H1 (cell line): ENCODE data around the gene CALY. TPM values are rescaled to one million over a fixed set of nuclear protein-coding genes. Genes with fewer than 3 reads are reported as not detected.

Experiments used
- CTCF ChIA-PET: fragments of 300-600 bp; sonication (Branson Sonifier 250); formaldehyde crosslinking; loops from one replicate; lab custom pipeline; 2021; ENCODE audit not compliant: partially characterized antibody; lab: Charles Lee
- POLR2A ChIA-PET: fragments of 300-600 bp; sonication (Branson Sonifier 250); formaldehyde crosslinking; loops from one replicate; lab custom pipeline; 2021; ENCODE audit warnings: inconsistent platforms; ENCODE audit not compliant: partially characterized antibody; lab: Charles Lee
- DNase-seq, 2 experiments: peaks; one replicate each; pipeline versions ENCODE4 v3.0.0 to v3.0.0-alpha.2; 2010 to 2022; ENCODE audit warnings: low spot score in 2 of 2, low read depth in 1 of 2, mixed read lengths in 1 of 2
- FAIRE-seq: peaks from 2 replicates; lab custom pipeline; 2011; peaks lifted over from hg19 to GRCh38; lab: Jason Lieb, UNC
- H2AFZ ChIP-seq: 2 replicates; pipeline ENCODE4 v1.8.1; 2012; ENCODE audit warnings: low read length, inconsistent platforms
- H2AK5ac ChIP-seq: 2 replicates; pipeline ENCODE4 v1.6.1; 2013; ENCODE audit warnings: low read depth, low read length
- H2BK120ac ChIP-seq: replicated peaks from 2 replicates; pipeline ENCODE3; 2013; ENCODE audit warnings: low read depth, low read length, inconsistent platforms
- H2BK12ac ChIP-seq: 2 replicates; pipeline ENCODE4 v1.6.1; 2013; ENCODE audit warnings: low read depth, low read length
- H2BK15ac ChIP-seq: 2 replicates; pipeline ENCODE4 v1.6.1; 2013; ENCODE audit warnings: low read length
- H2BK20ac ChIP-seq: 2 replicates; pipeline ENCODE4 v1.6.1; 2013; ENCODE audit warnings: low read length
- H2BK5ac ChIP-seq: 2 replicates; pipeline ENCODE4 v1.6.1; 2013; ENCODE audit warnings: low read depth, low read length
- H3K14ac ChIP-seq: 2 replicates; pipeline ENCODE4 v1.6.1; 2013; ENCODE audit warnings: inconsistent platforms; ENCODE audit not compliant: insufficient read length
- H3K18ac ChIP-seq: 2 replicates; pipeline ENCODE4 v1.6.1; 2013; ENCODE audit warnings: low read length; ENCODE audit errors: extremely low read depth
- H3K23ac ChIP-seq: 2 replicates; pipeline ENCODE4 v1.6.1; 2013; ENCODE audit warnings: inconsistent platforms; ENCODE audit not compliant: insufficient read length
- H3K23me2 ChIP-seq: 2 replicates; pipeline ENCODE4 v1.6.1; 2013; ENCODE audit warnings: low read depth, low read length
- H3K27ac ChIP-seq: 2 replicates; pipeline ENCODE4 v1.6.1; 2011; ENCODE audit warnings: low read depth, low read length, inconsistent platforms
- H3K27me3 ChIP-seq, 4 experiments: replicated peaks in 1 of 4; 1 replicate in 1 of 4; 2 replicates in 3 of 4; pipeline versions ENCODE4 v1.6.1 to v1.8.1; 2011 to 2013; ENCODE audit warnings: low read length in 3 of 4, mild to moderate bottlenecking in 3 of 4, inconsistent platforms in 2 of 4, mixed read lengths in 2 of 4, moderate library complexity in 1 of 4; ENCODE audit not compliant: control insufficient read depth in 3 of 4, insufficient read depth in 3 of 4; ENCODE audit errors: extremely low read depth in 1 of 4
- H3K36me3 ChIP-seq, 4 experiments: 2 replicates each; pipeline versions ENCODE4 v1.6.1 to v1.8.1; 2011 to 2013; ENCODE audit warnings: mild to moderate bottlenecking in 4 of 4, low read length in 3 of 4, moderate library complexity in 2 of 4, control low read depth in 1 of 4, inconsistent platforms in 1 of 4; ENCODE audit not compliant: insufficient read depth in 4 of 4, control insufficient read depth in 2 of 4
- H3K4ac ChIP-seq: replicated peaks from 2 replicates; pipeline ENCODE3; 2013; ENCODE audit warnings: low read length, low read depth, mixed read lengths, inconsistent platforms; ENCODE audit not compliant: insufficient read length
- H3K4me1 ChIP-seq, 4 experiments: replicated peaks in 1 of 4; 1 replicate in 1 of 4; 2 replicates in 3 of 4; pipeline versions ENCODE4 v1.6.1 to v1.8.1; 2011 to 2013; ENCODE audit warnings: low read length in 3 of 4, inconsistent platforms in 2 of 4, mixed read lengths in 1 of 4; ENCODE audit not compliant: insufficient read depth in 4 of 4, control insufficient read depth in 3 of 4
- H3K4me2 ChIP-seq, 2 experiments: 2 replicates each; pipeline versions ENCODE4 v1.6.1 to v1.8.1; 2011 to 2013; ENCODE audit warnings: low read depth in 2 of 2, low read length in 2 of 2, control low read depth in 1 of 2, inconsistent platforms in 1 of 2, mild to moderate bottlenecking in 1 of 2; ENCODE audit not compliant: insufficient read depth in 1 of 2
- H3K4me3 ChIP-seq, 4 experiments: fragments of 200-600, 300-600 bp in 1 of 4; sonication (generic), shearing (Covaris generic), sonication (Bioruptor Twin) in 1 of 4; 2 replicates each; pipeline versions ENCODE4 v1.5.1 to v1.8.1; 2011 to 2016; ENCODE audit warnings: low read length in 4 of 4, low read depth in 3 of 4, control low read depth in 2 of 4, inconsistent platforms in 2 of 4, mild to moderate bottlenecking in 2 of 4, mixed read lengths in 1 of 4, moderate library complexity in 1 of 4; ENCODE audit not compliant: insufficient read depth in 2 of 4; ENCODE audit errors: extremely low read depth in 1 of 4
- H3K56ac ChIP-seq: replicated peaks from 2 replicates; pipeline ENCODE3; 2013; ENCODE audit warnings: low read depth, mild to moderate bottlenecking, mixed read lengths, low read length, inconsistent platforms; ENCODE audit not compliant: insufficient read length
- H3K79me1 ChIP-seq: 2 replicates; pipeline ENCODE4 v1.6.1; 2013; ENCODE audit warnings: low read depth, low read length, control low read depth
- H3K79me2 ChIP-seq, 2 experiments: 2 replicates each; pipeline versions ENCODE4 v1.6.1 to v1.8.1; 2012 to 2013; ENCODE audit warnings: low read length in 2 of 2, mild to moderate bottlenecking in 2 of 2, inconsistent platforms in 1 of 2; ENCODE audit not compliant: insufficient read depth in 2 of 2, control insufficient read depth in 1 of 2
- H3K9ac ChIP-seq, 4 experiments: replicated peaks in 1 of 4; 1 replicate in 1 of 4; 2 replicates in 3 of 4; pipeline versions ENCODE4 v1.6.1 to v1.8.1; 2011 to 2013; ENCODE audit warnings: low read depth in 3 of 4, low read length in 3 of 4, control low read depth in 2 of 4, mild to moderate bottlenecking in 2 of 4, moderate library complexity in 2 of 4, inconsistent platforms in 1 of 4; ENCODE audit errors: extremely low read depth in 1 of 4
- H3K9me3 ChIP-seq, 2 experiments: 2 replicates each; pipeline versions ENCODE4 v1.6.1 to v1.8.1; 2012 to 2013; ENCODE audit warnings: mild to moderate bottlenecking in 2 of 2, moderate library complexity in 2 of 2, control low read depth in 1 of 2, inconsistent platforms in 1 of 2, low read depth in 1 of 2, low read length in 1 of 2, mixed read lengths in 1 of 2; ENCODE audit not compliant: insufficient read depth in 2 of 2
- H4K20me1 ChIP-seq, 2 experiments: replicated peaks in 1 of 2; 2 replicates each; pipeline versions ENCODE3 to v1.8.1; 2011 to 2013; ENCODE audit warnings: inconsistent platforms in 2 of 2, low read length in 2 of 2, mild to moderate bottlenecking in 1 of 2; ENCODE audit not compliant: insufficient read depth in 2 of 2, control insufficient read depth in 1 of 2
- H4K5ac ChIP-seq: 2 replicates; pipeline ENCODE4 v1.6.1; 2013; ENCODE audit warnings: low read length, low read depth, mixed read lengths, inconsistent platforms; ENCODE audit not compliant: insufficient read length
- H4K8ac ChIP-seq: 2 replicates; pipeline ENCODE4 v1.8.0; 2013; ENCODE audit warnings: mild to moderate bottlenecking, moderate library complexity, low read length, inconsistent platforms; ENCODE audit not compliant: insufficient read depth; ENCODE audit errors: extremely low read depth
- H4K91ac ChIP-seq: replicated peaks from 2 replicates; pipeline ENCODE3; 2013; ENCODE audit warnings: low read length, mixed read lengths, inconsistent platforms; ENCODE audit not compliant: insufficient read length
- ASH2L ChIP-seq: fragments of 200-600, 300-600 bp; sonication (generic); IDR thresholded peaks from one replicate; pipeline ENCODE4 v1.7.1; 2017; ENCODE audit warnings: low read length
- EZH2 ChIP-seq: fragments of 200-600 bp; sonication (generic); IDR thresholded peaks from 2 replicates; pipeline ENCODE4 v1.7.1; 2012; ENCODE audit warnings: low read depth, mild to moderate bottlenecking, moderate library complexity, low read length, inconsistent platforms; ENCODE audit not compliant: severe bottlenecking
- WGBS, 2 experiments: shearing (Covaris generic) in 1 of 2; methylation state at CpG; one replicate each; pipeline versions ENCODE4 v1.1.6 to v1.1.7; 2013 to 2015; ENCODE audit warnings: low lambda C conversion rate in 2 of 2, mixed read lengths in 2 of 2, inconsistent platforms in 1 of 2, low coverage in 1 of 2, missing lambda C conversion rate in 1 of 2; ENCODE audit not compliant: insufficient replicate concordance in 2 of 2, insufficient coverage in 1 of 2, insufficient read length in 1 of 2; ENCODE audit errors: extremely low coverage in 1 of 2, missing lambda C conversion rate in 1 of 2; 5-methylcytosine and 5-hydroxymethylcytosine counted together
- polyA plus RNA-seq, 7 experiments: library from polyadenylated mRNA; depleted of rRNA in 3 of 7; stranded (reverse) in 5 of 7; unstranded in 2 of 7; fragments of >200 nt in 5 of 7; fragments of 200-250 nt in 2 of 7; gene quantifications; 1 replicate in 5 of 7; 2 replicates in 1 of 7; 4 replicates in 1 of 7; pipeline versions ENCODE4 v1.2.1 to v1.2.3, GENCODE V29; 2011 to 2013; ENCODE audit warnings: missing spikeins in 2 of 7, mixed read lengths in 2 of 7
- total RNA-seq: library from RNA; stranded (reverse); fragmentation: NEBNext Ultra II Directional; extraction: Animal tissue kit (Norgen Biotek cat#: 25700); gene quantifications from 2 replicates; pipeline ENCODE4 v1.2.1, GENCODE V29; 2021

The CALY gene
- total and polyA plus RNA-seq, 2 of the 8 experiments (the other 6 are each of a cell fraction or from before 2014, with no cell fraction given): 1.3 to 1.5 TPM

DNA sequence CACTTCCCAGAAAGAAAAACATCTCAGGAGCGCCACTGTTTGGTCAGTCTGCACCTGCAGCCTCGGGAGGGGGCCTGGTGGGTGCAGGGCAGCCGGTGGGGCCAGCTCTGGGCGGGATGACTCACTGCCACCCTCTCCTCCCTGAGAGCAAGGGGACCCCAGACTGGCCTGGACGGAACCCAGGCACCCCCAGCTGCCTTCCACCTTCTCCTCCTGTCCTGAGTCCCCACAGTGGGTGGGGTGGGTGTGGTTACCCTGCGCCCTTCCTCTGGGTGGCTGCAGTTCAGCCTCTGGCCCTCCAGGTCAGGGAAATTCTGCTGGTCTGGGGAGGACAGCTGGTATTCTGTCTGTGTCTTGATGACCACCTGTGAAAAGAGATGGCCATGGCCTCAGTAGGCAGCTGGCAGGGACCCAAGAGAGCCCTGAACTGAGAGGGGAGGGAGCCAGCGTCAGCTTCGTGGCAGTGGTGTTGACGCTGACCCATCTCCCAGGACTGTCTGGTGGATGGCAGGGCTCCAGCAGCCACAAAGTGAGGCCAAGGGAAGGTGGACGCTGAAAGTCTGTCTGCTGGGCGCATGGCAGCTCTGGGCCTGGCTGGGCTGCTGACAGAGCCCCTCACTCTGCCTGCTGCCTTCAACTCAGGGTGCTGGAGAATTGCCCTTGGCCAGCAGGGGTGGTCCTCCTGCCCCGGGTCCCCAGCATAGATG lies 8.9 kb downstream of the CALY start:
- H2BK12ac ChIP-seq: peak overlapping the region; percentile 94; the same call in 1 of the 2 replicates
- no peaks in the 10 kb centered on the region for H3K79me1 ChIP-seq
- no peak overlapping the region; the same call in 1 of the 2 replicates for H4K8ac ChIP-seq
- no peaks in the 10 kb centered on the region for H3K79me2 ChIP-seq
- ChIA-PET POLR2A (interaction anchor here (1.0 to 4.3 kb wide), 5 partner anchors 14 to 33 kb away, joined by 3 to 24 read pairs (median 8); partner anchors contain the start of genes FUOM and PRAP1), CTCF (interaction anchor here (0.5 to 5.3 kb wide), 9 partner anchors 9 to 195 kb away, joined by 3 to 57 read pairs (median 15); partner anchors contain the start of gene CALY)
- no peak for DNase-seq
- H2AFZ ChIP-seq: no peak overlapping the region
- H3K4me2 ChIP-seq: no peak overlapping the region
- peaks cover 0 to 27% (median 6%) of the 10 kb centered on the region in 4 experiments; a peak in 6 of 7 replicates for H3K4me1 ChIP-seq
- 0 out of 2 replicates have a peak overlapping the region, but pooled peaks have one; percentile 48 for H2BK20ac ChIP-seq
- no peak overlapping the region for H3K4me3 ChIP-seq
- H3K27ac ChIP-seq: no peak overlapping the region
- H3K9me3 ChIP-seq: peaks cover 0 to 2% of the 10 kb centered on the region in 2 experiments; a peak in 1 of 4 replicates
- no peak overlapping the region for H3K14ac ChIP-seq
- no peak overlapping the region for H2BK120ac ChIP-seq
- H3K36me3 ChIP-seq: no peaks in the 10 kb centered on the region
- 78% methylated on average over 12 of the region's 12 CpGs; no CpG with 5 or more reads in 1 of the 2 experiments for WGBS, 2 experiments
- H4K5ac ChIP-seq: no peak overlapping the region
- H3K9ac ChIP-seq: no peak overlapping the region
- no peak overlapping the region for H3K56ac ChIP-seq
- H2BK15ac ChIP-seq: 0 out of 2 replicates have a peak overlapping the region, but pooled peaks have one; percentile 92
- no peak overlapping the region for H2AK5ac ChIP-seq
- H3K27me3 ChIP-seq: peaks cover 17 to 67% (median 55%) of the 10 kb centered on the region in 4 experiments
- no peak for FAIRE-seq
- no peak overlapping the region for H3K23ac ChIP-seq
- no peak overlapping the region for H4K91ac ChIP-seq
- H3K18ac ChIP-seq: no peak overlapping the region
- no peak overlapping the region for H3K4ac ChIP-seq
- H3K23me2 ChIP-seq: peaks cover 6% of the 10 kb centered on the region; the same call in 1 of the 2 replicates
- peak; percentile 28 for TF ChIP-seq EZH2
- no peak for TF ChIP-seq ASH2L
- TF ChIP-seq, all 59 proteins: peak for 1
- peaks cover 0 to 2% of the 10 kb centered on the region in 2 experiments for H4K20me1 ChIP-seq
- peak overlapping the region; percentile 27; the same call in 1 of the 2 replicates for H2BK5ac ChIP-seq
